Natural killer cell treated with Interleukin-12 subunit alpha and Interleukin-12 subunit beta and Interleukin-15 and Interleukin-18, amount 100 ng/mL, for 72 hours (primary cell): ENCODE data around the gene ATL3. TPM values are rescaled to one million over a fixed set of nuclear protein-coding genes. Genes with fewer than 3 reads are reported as not detected.
A peak's percentile ranks its signal among the peaks of the same experiment; 100 is the strongest.

Experiments
- ATAC-seq, 2 donors: fragments of 150-1000 bp; cut with Tn5 transposase in 1 of 2; sonication (Bioruptor Pico), chemical (Tn5 transposase) in 1 of 2; 2 replicates each; pipeline ENCODE4 v1.10.0; 2021
- DNase-seq: peaks from one replicate; pipeline ENCODE4 v3.0.0; 2022; ENCODE audit warnings: low spot score
- H3K27ac Mint-ChIP-seq, 2 donors: 1 replicate in 1 of 2; 2 replicates in 1 of 2; pipeline ENCODE4 v1.8.0; 2022; ENCODE audit warnings: mixed read lengths in 2 of 2, mild to moderate bottlenecking in 1 of 2, moderate library complexity in 1 of 2
- H3K27me3 Mint-ChIP-seq, 2 donors: 1 replicate in 1 of 2; 2 replicates in 1 of 2; pipeline ENCODE4 v1.8.0; 2022; ENCODE audit warnings: mixed read lengths in 2 of 2
- H3K36me3 Mint-ChIP-seq: one replicate; pipeline ENCODE4 v1.8.0; 2022; ENCODE audit warnings: mixed read lengths
- H3K4me1 Mint-ChIP-seq, 2 donors: 1 replicate in 1 of 2; 2 replicates in 1 of 2; pipeline ENCODE4 v1.8.0; 2022; ENCODE audit warnings: low read depth in 2 of 2, mixed read lengths in 2 of 2, mild to moderate bottlenecking in 1 of 2
- H3K4me3 Mint-ChIP-seq: one replicate; pipeline ENCODE4 v1.8.0; 2022; ENCODE audit warnings: mixed read lengths
- H3K9me3 Mint-ChIP-seq: 2 replicates; pipeline ENCODE4 v1.8.0; 2022; ENCODE audit warnings: mixed read lengths
- total RNA-seq, 2 donors: library from RNA; stranded (reverse); gene quantifications; one replicate each; pipeline ENCODE4 v1.2.3, GENCODE V29; 2022

Gene ATL3
- total RNA-seq, result 10 to 100 TPM; 12.5 to 40.6 TPM

GRCh38 chr11:63671322-63672155 is at the start of gene ATL3:
TSS of gene ATL3 (minus strand) at chr11:63671376. CDS start at chr11:63671335, 41 bp downstream.
- peak within 1 kb of the TSS; percentile 60 to 93 for H3K27ac Mint-ChIP-seq
- peaks cover 13 to 17% of the 10 kb centered on the region in 2 donors for H3K4me1 Mint-ChIP-seq
- no peaks in the 10 kb centered on the region for H3K36me3 Mint-ChIP-seq
- H3K27me3 Mint-ChIP-seq, result no peaks in the 10 kb centered on the region
- no peaks in the 10 kb centered on the region for H3K9me3 Mint-ChIP-seq
- DNase-seq, result peak; percentile 94
- ATAC-seq, result peak; percentile 96 to 97
- peak within 1 kb of the TSS; percentile 79 for H3K4me3 Mint-ChIP-seq

GRCh38 chr11:63720611-63721010 is 49.4 kb upstream of the ATL3 start:
- Mint-ChIP-seq H3K9me3 (no peaks in the 10 kb centered on the region), H3K36me3 (no peaks in the 10 kb centered on the region), H3K4me3 (no peak overlapping the region), H3K4me1 (no peaks in the 10 kb centered on the region), H3K27me3 (no peaks in the 10 kb centered on the region), H3K27ac (no peak overlapping the region)
- no peak for DNase-seq
- ATAC-seq, result no peak

DNA sequence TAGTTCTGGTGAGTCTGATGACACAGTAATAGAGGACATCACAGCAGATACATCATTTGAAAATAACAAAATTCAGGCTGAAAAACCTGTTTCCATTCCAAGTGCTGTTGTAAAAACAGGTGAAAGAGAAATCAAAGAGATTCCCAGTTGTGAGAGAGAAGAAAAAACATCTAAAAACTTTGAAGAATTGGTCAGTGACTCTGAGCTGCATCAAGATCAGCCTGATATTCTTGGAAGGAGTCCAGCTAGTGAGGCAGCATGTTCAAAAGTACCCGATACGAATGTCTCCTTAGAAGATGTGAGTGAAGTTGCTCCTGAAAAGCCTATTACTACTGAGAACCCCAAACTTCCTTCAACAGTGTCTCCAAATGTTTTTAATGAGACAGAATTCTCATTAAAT is 48.8 kb upstream of the ATL3 start:
- Mint-ChIP-seq H3K36me3 (no peaks in the 10 kb centered on the region), H3K4me1 (no peaks in the 10 kb centered on the region), H3K9me3 (no peaks in the 10 kb centered on the region), H3K27ac (no peak overlapping the region), H3K4me3 (no peak overlapping the region), H3K27me3 (no peaks in the 10 kb centered on the region)
- DNase-seq (no peak), ATAC-seq (no peak)

- DNase-seq (no peak), ATAC-seq (no peak)
- H3K27me3 Mint-ChIP-seq, result no peaks in the 10 kb centered on the region
- H3K4me3 Mint-ChIP-seq, result no peak overlapping the region
- no peak overlapping the region for H3K27ac Mint-ChIP-seq
- H3K36me3 Mint-ChIP-seq, result no peaks in the 10 kb centered on the region
- no peaks in the 10 kb centered on the region for H3K4me1 Mint-ChIP-seq
- no peaks in the 10 kb centered on the region for H3K9me3 Mint-ChIP-seq
Measured at GRCh38 chr11:63719001-63719400, 47.8 kb upstream of the ATL3 start.

- H3K4me3 Mint-ChIP-seq, result no peak overlapping the region
- H3K27ac Mint-ChIP-seq, result no peak overlapping the region
- H3K4me1 Mint-ChIP-seq, result peaks cover 0 to 3% of the 10 kb centered on the region in 2 donors
- H3K9me3 Mint-ChIP-seq, result no peaks in the 10 kb centered on the region
- H3K36me3 Mint-ChIP-seq, result no peaks in the 10 kb centered on the region
- ATAC-seq (no peak), DNase-seq (no peak)
- no peaks in the 10 kb centered on the region for H3K27me3 Mint-ChIP-seq
Measured at GRCh38 chr11:63716046-63716445, 44.9 kb upstream of the ATL3 start.

DNA sequence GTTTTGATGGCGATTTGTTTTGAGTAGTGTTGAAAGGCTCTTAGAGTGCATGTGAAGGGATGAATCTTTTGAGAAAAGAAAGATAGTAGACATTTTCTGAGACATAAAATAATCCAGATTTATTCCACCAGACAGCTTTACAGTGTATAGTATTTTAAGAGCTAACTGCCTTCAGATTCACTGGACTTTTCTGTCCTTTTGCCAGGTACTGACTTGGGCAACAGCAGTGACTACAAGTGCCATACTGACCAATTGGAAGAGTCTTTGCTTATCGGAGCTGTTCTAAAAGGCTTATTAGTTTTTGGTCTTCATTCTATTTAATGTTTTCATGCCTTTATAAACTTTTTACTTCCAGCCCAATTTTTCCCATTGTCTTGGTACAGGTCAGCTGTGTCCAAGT is 42.6 kb upstream of the ATL3 start:
- DNase-seq, result no peak

DNA sequence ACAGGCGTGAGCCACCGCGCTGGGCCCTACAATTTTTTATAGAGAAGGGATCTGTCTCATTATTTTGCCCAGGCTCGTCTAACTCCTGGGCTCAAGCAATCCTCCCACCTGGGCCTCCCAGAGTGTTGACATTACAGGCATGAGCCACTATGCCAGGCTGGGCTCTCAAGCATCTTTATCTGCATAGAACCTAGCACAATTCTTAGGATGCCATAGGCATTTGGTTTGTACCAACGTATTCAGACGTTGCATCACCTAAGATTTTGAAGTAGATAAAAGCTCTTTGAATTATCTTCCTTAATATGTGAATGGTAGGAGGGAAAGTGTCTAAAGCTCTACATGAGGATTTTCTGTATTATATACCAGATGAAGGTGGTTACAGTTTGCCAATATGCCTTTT is 40.7 kb upstream of the ATL3 start:
- H3K27ac Mint-ChIP-seq, result no peak overlapping the region
- peaks cover 4 to 8% of the 10 kb centered on the region in 2 donors for H3K4me1 Mint-ChIP-seq
- ATAC-seq, result no peak
- no peaks in the 10 kb centered on the region for H3K36me3 Mint-ChIP-seq
- H3K27me3 Mint-ChIP-seq, result no peaks in the 10 kb centered on the region
- H3K9me3 Mint-ChIP-seq, result no peaks in the 10 kb centered on the region
- no peak for DNase-seq
- H3K4me3 Mint-ChIP-seq, result no peak overlapping the region

More for the DNA sequence above, 42.6 kb upstream of the ATL3 start:
- Mint-ChIP-seq H3K27ac (no peak overlapping the region), H3K4me3 (no peak overlapping the region), H3K36me3 (no peaks in the 10 kb centered on the region), H3K9me3 (no peaks in the 10 kb centered on the region), H3K27me3 (no peaks in the 10 kb centered on the region), H3K4me1 (peaks cover 4 to 8% of the 10 kb centered on the region in 2 donors)
- no peak for ATAC-seq

DNA sequence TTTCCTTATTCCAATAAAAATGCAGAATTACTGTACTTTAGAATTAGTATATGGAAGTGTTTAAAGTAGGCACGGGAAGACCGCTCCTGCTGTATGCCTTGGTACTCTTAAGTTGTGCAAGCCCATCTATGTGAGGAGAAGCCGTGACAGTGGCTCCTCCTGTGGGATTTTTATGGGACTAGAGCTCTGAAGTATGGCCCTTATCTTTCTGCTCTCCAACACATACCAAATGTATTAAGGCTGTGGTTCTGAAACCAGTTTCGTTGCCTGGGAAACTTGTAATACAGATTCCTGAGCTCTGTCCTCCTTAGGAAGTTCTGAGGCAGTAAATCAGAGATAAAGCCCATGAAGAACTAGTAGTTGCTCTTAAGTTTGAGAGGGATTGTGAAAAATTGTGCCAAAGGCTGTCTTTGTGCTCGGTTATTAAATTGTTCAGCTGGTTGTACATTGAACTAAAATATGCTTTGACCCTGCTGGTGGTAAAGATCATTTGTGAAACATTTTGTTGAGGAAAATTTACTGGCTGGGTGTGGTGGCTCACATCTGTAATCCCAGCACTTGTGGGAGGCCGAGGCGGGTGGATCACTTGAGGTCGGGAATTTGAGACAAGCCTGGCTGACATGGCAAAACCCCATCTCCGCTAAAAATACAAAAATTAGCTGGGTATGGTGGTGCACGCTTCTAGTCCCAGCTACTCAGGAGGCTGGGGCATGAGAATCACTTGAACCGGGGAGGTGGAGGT is 39.5 kb upstream of the ATL3 start:
- Mint-ChIP-seq H3K27ac (no peak overlapping the region), H3K27me3 (no peaks in the 10 kb centered on the region), H3K36me3 (no peaks in the 10 kb centered on the region), H3K4me1 (peaks cover 4 to 8% of the 10 kb centered on the region in 2 donors), H3K9me3 (no peaks in the 10 kb centered on the region), H3K4me3 (no peak overlapping the region)
- DNase-seq (no peak), ATAC-seq (no peak)

- H3K27ac Mint-ChIP-seq, result no peak overlapping the region
- no peak for ATAC-seq
- H3K4me1 Mint-ChIP-seq, result peaks cover 4 to 8% of the 10 kb centered on the region in 2 donors
- DNase-seq, result no peak
- no peak overlapping the region for H3K4me3 Mint-ChIP-seq
- H3K27me3 Mint-ChIP-seq, result no peaks in the 10 kb centered on the region
- no peaks in the 10 kb centered on the region for H3K9me3 Mint-ChIP-seq
- no peaks in the 10 kb centered on the region for H3K36me3 Mint-ChIP-seq
Measured at GRCh38 chr11:63709336-63709884, 38.2 kb upstream of the ATL3 start.

- Mint-ChIP-seq H3K4me3 (no peak overlapping the region), H3K27me3 (no peaks in the 10 kb centered on the region), H3K27ac (no peak overlapping the region), H3K9me3 (no peaks in the 10 kb centered on the region), H3K36me3 (no peaks in the 10 kb centered on the region), H3K4me1 (peaks cover 4 to 8% of the 10 kb centered on the region in 2 donors)
- DNase-seq, result no peak
- ATAC-seq, result no peak
Measured at GRCh38 chr11:63708764-63709163, 37.6 kb upstream of the ATL3 start.

DNA sequence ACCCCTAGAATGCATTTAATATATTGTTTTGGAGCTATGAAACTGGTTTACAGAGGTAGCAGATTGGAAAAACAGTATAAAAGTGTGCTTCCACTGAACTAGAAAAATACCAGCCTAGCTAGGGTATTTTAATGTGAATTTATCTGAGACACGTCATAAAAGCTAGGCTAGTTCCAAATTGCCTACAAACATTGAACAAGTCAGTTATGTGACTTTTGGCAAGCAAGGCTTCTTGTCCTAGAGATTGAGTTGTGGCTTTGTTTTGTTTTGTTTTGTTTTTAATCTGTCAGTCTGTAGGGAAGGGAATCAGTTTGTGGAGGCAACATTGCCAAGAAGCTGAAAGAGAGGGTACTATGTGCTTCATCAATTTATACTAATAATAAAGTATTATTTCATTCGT is 34.4 kb upstream of the ATL3 start:
- Mint-ChIP-seq H3K27ac (no peak overlapping the region), H3K4me1 (peaks cover 2 to 5% of the 10 kb centered on the region in 2 donors), H3K4me3 (no peak overlapping the region), H3K9me3 (no peaks in the 10 kb centered on the region), H3K27me3 (no peaks in the 10 kb centered on the region), H3K36me3 (no peaks in the 10 kb centered on the region)
- no peak for DNase-seq
- no peak for ATAC-seq

DNA sequence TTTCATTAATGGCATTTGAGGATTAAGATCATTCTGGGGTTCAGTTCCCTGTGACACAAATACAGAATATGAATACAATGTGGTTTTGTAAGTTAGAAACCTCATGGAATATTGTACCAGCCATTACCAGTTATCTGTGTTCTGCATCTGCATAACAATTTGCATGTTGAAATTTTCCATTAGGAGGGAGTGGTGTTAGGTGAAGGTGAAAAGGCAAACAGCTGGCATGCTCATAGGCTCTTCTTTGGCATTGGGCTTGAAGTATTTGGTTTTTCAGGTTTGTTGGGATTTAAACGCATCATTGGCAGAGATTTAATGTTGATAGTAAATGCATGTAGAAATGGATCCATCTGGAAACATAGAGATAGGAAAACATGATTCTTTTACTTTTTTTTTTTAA is 28.7 kb upstream of the ATL3 start:
- Mint-ChIP-seq H3K27me3 (no peaks in the 10 kb centered on the region), H3K4me3 (no peak overlapping the region), H3K27ac (no peak overlapping the region), H3K9me3 (no peaks in the 10 kb centered on the region), H3K4me1 (peaks cover 9 to 12% of the 10 kb centered on the region in 2 donors), H3K36me3 (no peaks in the 10 kb centered on the region)
- DNase-seq, result no peak
- no peak for ATAC-seq

- Mint-ChIP-seq H3K4me1 (peaks cover 9 to 12% of the 10 kb centered on the region in 2 donors), H3K4me3 (no peak overlapping the region), H3K27ac (no peak overlapping the region), H3K36me3 (no peaks in the 10 kb centered on the region), H3K27me3 (no peaks in the 10 kb centered on the region), H3K9me3 (no peaks in the 10 kb centered on the region)
- ATAC-seq (no peak), DNase-seq (no peak)
Measured at GRCh38 chr11:63698976-63699733, 28.0 kb upstream of the ATL3 start.
